Vein endothelial cell (primary cell): Measurements from ENCODE around the gene DSP. TPM values are rescaled to one million over a fixed set of nuclear protein-coding genes. Genes with fewer than 3 reads are reported as not detected.

Source experiments
- total RNA-seq: library from RNA; depleted of rRNA; stranded (reverse); fragments of >200 nt; gene quantifications from 2 replicates; pipeline ENCODE4 v1.2.3, GENCODE V29; 2012

The DSP gene, protein sequence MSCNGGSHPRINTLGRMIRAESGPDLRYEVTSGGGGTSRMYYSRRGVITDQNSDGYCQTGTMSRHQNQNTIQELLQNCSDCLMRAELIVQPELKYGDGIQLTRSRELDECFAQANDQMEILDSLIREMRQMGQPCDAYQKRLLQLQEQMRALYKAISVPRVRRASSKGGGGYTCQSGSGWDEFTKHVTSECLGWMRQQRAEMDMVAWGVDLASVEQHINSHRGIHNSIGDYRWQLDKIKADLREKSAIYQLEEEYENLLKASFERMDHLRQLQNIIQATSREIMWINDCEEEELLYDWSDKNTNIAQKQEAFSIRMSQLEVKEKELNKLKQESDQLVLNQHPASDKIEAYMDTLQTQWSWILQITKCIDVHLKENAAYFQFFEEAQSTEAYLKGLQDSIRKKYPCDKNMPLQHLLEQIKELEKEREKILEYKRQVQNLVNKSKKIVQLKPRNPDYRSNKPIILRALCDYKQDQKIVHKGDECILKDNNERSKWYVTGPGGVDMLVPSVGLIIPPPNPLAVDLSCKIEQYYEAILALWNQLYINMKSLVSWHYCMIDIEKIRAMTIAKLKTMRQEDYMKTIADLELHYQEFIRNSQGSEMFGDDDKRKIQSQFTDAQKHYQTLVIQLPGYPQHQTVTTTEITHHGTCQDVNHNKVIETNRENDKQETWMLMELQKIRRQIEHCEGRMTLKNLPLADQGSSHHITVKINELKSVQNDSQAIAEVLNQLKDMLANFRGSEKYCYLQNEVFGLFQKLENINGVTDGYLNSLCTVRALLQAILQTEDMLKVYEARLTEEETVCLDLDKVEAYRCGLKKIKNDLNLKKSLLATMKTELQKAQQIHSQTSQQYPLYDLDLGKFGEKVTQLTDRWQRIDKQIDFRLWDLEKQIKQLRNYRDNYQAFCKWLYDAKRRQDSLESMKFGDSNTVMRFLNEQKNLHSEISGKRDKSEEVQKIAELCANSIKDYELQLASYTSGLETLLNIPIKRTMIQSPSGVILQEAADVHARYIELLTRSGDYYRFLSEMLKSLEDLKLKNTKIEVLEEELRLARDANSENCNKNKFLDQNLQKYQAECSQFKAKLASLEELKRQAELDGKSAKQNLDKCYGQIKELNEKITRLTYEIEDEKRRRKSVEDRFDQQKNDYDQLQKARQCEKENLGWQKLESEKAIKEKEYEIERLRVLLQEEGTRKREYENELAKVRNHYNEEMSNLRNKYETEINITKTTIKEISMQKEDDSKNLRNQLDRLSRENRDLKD (N-terminal part only)
- 22.4 and 31.0 TPM in 2 replicates for total RNA-seq

DNA sequence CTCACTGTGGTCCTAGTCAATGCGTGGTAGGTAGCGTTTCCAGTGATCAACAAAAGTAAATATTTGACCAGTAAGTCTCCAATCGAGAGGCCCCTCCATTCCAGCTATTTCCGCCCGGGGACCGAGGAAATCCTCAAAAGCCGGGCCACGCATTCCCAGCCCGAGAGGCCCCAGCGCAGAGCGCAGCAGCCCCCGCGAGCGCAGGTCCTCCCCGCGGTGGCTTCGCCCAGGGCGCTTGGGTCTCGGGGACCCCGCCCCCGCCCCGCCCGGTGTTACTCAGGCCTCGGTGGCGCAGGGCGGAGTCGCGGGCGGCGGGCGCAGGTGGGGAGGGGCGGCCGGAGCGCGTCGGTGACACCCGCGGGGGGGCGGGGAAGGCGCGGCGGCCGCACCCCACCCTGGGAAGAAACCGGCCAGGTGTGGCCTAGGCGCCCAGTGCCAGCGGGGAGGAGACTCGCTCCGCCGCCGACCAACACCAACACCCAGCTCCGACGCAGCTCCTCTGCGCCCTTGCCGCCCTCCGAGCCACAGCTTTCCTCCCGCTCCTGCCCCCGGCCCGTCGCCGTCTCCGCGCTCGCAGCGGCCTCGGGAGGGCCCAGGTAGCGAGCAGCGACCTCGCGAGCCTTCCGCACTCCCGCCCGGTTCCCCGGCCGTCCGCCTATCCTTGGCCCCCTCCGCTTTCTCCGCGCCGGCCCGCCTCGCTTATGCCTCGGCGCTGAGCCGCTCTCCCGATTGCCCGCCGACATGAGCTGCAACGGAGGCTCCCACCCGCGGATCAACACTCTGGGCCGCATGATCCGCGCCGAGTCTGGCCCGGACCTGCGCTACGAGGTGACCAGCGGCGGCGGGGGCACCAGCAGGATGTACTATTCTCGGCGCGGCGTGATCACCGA is at the start of gene DSP:
Gene DSP, plus strand, starts transcription at position 497 of the 890 bp plus-strand sequence. Its CDS starts 245 bp downstream, at position 742.

DNA sequence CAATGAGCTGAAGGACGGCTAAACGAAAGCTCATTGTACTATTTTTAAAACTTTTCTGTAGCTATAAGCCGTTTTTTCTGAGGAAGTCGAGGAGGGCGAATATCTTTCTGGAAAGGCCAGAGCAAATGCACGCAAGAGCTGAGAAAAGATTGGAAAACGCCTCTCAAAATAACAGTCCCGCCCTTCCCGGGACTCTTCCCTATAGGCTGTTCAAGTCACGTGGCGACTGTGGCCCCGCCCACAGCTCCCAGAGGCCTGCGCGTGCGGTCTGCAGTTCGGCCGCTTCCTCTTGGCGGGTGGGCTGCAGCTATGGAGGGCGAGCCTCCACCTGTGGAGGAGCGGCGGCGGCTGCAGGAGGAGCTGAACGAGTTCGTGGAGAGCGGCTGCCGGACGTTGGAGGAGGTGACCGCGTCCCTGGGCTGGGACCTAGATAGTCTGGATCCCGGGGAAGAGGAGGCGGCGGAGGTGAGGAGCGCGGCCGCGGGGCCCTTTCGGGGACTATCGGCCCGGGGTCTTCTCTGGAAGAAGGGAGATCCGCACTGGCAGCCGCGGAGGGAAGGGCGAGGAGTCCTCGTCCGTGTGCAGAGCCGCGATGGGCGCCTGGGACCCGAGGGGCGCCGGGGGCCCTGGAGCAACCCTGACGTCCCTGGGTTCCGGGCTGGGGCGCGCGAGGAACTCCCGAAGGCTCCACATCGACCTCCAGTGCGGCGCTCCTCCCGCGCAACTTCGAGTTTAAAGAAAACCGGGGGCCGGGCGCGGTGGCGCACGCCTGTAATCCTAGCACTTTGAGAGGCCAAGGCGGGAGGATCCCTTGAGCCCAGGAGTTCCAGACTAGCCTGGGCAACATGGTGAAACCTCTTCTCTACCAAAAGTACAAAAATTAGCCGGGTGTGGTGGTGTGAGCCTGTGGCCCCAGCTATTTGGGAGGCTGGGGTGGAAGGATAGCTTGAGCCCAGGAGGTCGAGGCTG is 48.8 kb downstream of the DSP start, which contains the start of gene SNRNP48:
Gene SNRNP48, plus strand, starts transcription at position 250 of the 969 bp plus-strand sequence. Its CDS starts 60 bp downstream, at position 310.

Other genes starting within 250 kb of the DSP start
- gene SSR1, start 228.5 kb upstream of the DSP start, total RNA-seq = 61.4 and 171 TPM in 2 replicates
- under 0.01 TPM in 1 of 2 replicates, not detected in the other for gene CAGE1, start 151.9 kb upstream of the DSP start, total RNA-seq
- gene RIOK1, start 151.9 kb upstream of the DSP start, total RNA-seq = 11.1 and 16.9 TPM in 2 replicates
- gene SNRNP48, start 48.5 kb downstream of the DSP start, total RNA-seq = 12.7 and 16.5 TPM in 2 replicates
- 163 and 246 TPM in 2 replicates for gene BMP6, start 184.4 kb downstream of the DSP start, total RNA-seq